Measurements from ENCODE around the gene PTH1R.

Gene PTH1R

GRCh38 chr3:46845860-46846623 is 31.5 kb upstream of the PTH1R start:
- H3K4me1 Mint-ChIP-seq = peaks cover 8% of the 10 kb centered on the region
- peaks cover 3% of the 10 kb centered on the region for H3K36me3 Mint-ChIP-seq
- peaks cover 7% of the 10 kb centered on the region for H3K9me3 Mint-ChIP-seq
- H3K4me3 Mint-ChIP-seq = peak overlapping the region; percentile 95
- ATAC-seq (ENCODE audit: low read depth) (peak; percentile 92), DNase-seq (ENCODE audit: low spot score in 2 of 2) (peak; percentile 75 to 83)
- H3K27ac Mint-ChIP-seq = peak overlapping the region; percentile 82
- no peaks in the 10 kb centered on the region for H3K27me3 Mint-ChIP-seq

- peaks cover 8% of the 10 kb centered on the region for H3K4me1 Mint-ChIP-seq
- peak overlapping the region; percentile 95 for H3K4me3 Mint-ChIP-seq
- H3K27ac Mint-ChIP-seq = no peak overlapping the region
- no peaks in the 10 kb centered on the region for H3K36me3 Mint-ChIP-seq
- DNase-seq (ENCODE audit: low spot score in 2 of 2) (no peak), ATAC-seq (ENCODE audit: low read depth) (no peak)
- H3K9me3 Mint-ChIP-seq = peaks cover 2% of the 10 kb centered on the region
- no peaks in the 10 kb centered on the region for H3K27me3 Mint-ChIP-seq
These were observed 30.6 kb upstream of the PTH1R start for GRCh38 chr3:46846624-46847542.

- Mint-ChIP-seq H3K36me3 (no peaks in the 10 kb centered on the region), H3K9me3 (peaks cover 2% of the 10 kb centered on the region), H3K4me3 (no peak overlapping the region), H3K27ac (no peak overlapping the region), H3K4me1 (peaks cover 8% of the 10 kb centered on the region), H3K27me3 (no peaks in the 10 kb centered on the region)
- DNase-seq (ENCODE audit: low spot score in 2 of 2) = no peak
- ATAC-seq (ENCODE audit: low read depth) = no peak
These were observed 29.8 kb upstream of the PTH1R start for GRCh38 chr3:46847744-46848143.

GRCh38 chr3:46848271-46849044 is 29.1 kb upstream of the PTH1R start:
- ATAC-seq (ENCODE audit: low read depth) (no peak), DNase-seq (ENCODE audit: low spot score in 2 of 2) (no peak)
- Mint-ChIP-seq H3K4me1 (peaks cover 8% of the 10 kb centered on the region), H3K9me3 (no peaks in the 10 kb centered on the region), H3K27me3 (no peaks in the 10 kb centered on the region), H3K27ac (no peak overlapping the region), H3K36me3 (no peaks in the 10 kb centered on the region), H3K4me3 (no peak overlapping the region)

GRCh38 chr3:46849045-46849631 is 28.4 kb upstream of the PTH1R start:
- H3K9me3 Mint-ChIP-seq = no peaks in the 10 kb centered on the region
- no peak overlapping the region for H3K4me3 Mint-ChIP-seq
- ATAC-seq (ENCODE audit: low read depth) (no peak), DNase-seq (ENCODE audit: low spot score in 2 of 2) (no peak)
- no peak overlapping the region for H3K27ac Mint-ChIP-seq
- H3K4me1 Mint-ChIP-seq = peaks cover 8% of the 10 kb centered on the region
- H3K27me3 Mint-ChIP-seq = no peaks in the 10 kb centered on the region
- no peaks in the 10 kb centered on the region for H3K36me3 Mint-ChIP-seq

- no peaks in the 10 kb centered on the region for H3K27me3 Mint-ChIP-seq
- H3K9me3 Mint-ChIP-seq = no peaks in the 10 kb centered on the region
- H3K27ac Mint-ChIP-seq = no peak overlapping the region
- ATAC-seq (ENCODE audit: low read depth) = no peak
- no peaks in the 10 kb centered on the region for H3K36me3 Mint-ChIP-seq
- DNase-seq (ENCODE audit: low spot score in 2 of 2) = no peak
- peaks cover 5% of the 10 kb centered on the region for H3K4me1 Mint-ChIP-seq
- no peak overlapping the region for H3K4me3 Mint-ChIP-seq
These were observed 27.6 kb upstream of the PTH1R start for GRCh38 chr3:46849686-46850467.

- no peaks in the 10 kb centered on the region for H3K36me3 Mint-ChIP-seq
- H3K9me3 Mint-ChIP-seq = no peaks in the 10 kb centered on the region
- ATAC-seq (ENCODE audit: low read depth) = no peak
- no peak overlapping the region for H3K4me3 Mint-ChIP-seq
- DNase-seq (ENCODE audit: low spot score in 2 of 2) = no peak
- no peak overlapping the region for H3K27ac Mint-ChIP-seq
- H3K27me3 Mint-ChIP-seq = no peaks in the 10 kb centered on the region
- H3K4me1 Mint-ChIP-seq = peaks cover 5% of the 10 kb centered on the region
These were observed 27.1 kb upstream of the PTH1R start for GRCh38 chr3:46850468-46850779.

GRCh38 chr3:46851364-46852333 is 25.9 kb upstream of the PTH1R start:
- Mint-ChIP-seq H3K36me3 (no peaks in the 10 kb centered on the region), H3K9me3 (no peaks in the 10 kb centered on the region), H3K27ac (peak overlapping the region; percentile 25), H3K27me3 (peaks cover 5% of the 10 kb centered on the region), H3K4me1 (peaks cover under 1% of the 10 kb centered on the region), H3K4me3 (no peak overlapping the region)
- DNase-seq (ENCODE audit: low spot score in 2 of 2) (no peak), ATAC-seq (ENCODE audit: low read depth) (no peak)

GRCh38 chr3:46852334-46852720 is 25.2 kb upstream of the PTH1R start:
- ATAC-seq (ENCODE audit: low read depth) (no peak), DNase-seq (ENCODE audit: low spot score in 2 of 2) (no peak)
- Mint-ChIP-seq H3K9me3 (no peaks in the 10 kb centered on the region), H3K4me1 (no peaks in the 10 kb centered on the region), H3K27me3 (peaks cover 8% of the 10 kb centered on the region), H3K36me3 (no peaks in the 10 kb centered on the region), H3K4me3 (no peak overlapping the region), H3K27ac (peak overlapping the region; percentile 25)

GRCh38 chr3:46852839-46853355 is 24.6 kb upstream of the PTH1R start:
- DNase-seq (ENCODE audit: low spot score in 2 of 2) (no peak), ATAC-seq (ENCODE audit: low read depth) (no peak)
- Mint-ChIP-seq H3K36me3 (no peaks in the 10 kb centered on the region), H3K4me3 (no peak overlapping the region), H3K27me3 (peaks cover 12% of the 10 kb centered on the region), H3K9me3 (no peaks in the 10 kb centered on the region), H3K4me1 (no peaks in the 10 kb centered on the region), H3K27ac (no peak overlapping the region)

GRCh38 chr3:46853441-46854415 is 23.8 kb upstream of the PTH1R start:
- Mint-ChIP-seq H3K27me3 (peaks cover 15% of the 10 kb centered on the region), H3K4me3 (no peak overlapping the region), H3K9me3 (no peaks in the 10 kb centered on the region), H3K36me3 (no peaks in the 10 kb centered on the region), H3K27ac (no peak overlapping the region), H3K4me1 (no peaks in the 10 kb centered on the region)
- ATAC-seq (ENCODE audit: low read depth) (no peak), DNase-seq (ENCODE audit: low spot score in 2 of 2) (no peak)
